ENCODE data around the gene LMO4.

Gene LMO4

DNA sequence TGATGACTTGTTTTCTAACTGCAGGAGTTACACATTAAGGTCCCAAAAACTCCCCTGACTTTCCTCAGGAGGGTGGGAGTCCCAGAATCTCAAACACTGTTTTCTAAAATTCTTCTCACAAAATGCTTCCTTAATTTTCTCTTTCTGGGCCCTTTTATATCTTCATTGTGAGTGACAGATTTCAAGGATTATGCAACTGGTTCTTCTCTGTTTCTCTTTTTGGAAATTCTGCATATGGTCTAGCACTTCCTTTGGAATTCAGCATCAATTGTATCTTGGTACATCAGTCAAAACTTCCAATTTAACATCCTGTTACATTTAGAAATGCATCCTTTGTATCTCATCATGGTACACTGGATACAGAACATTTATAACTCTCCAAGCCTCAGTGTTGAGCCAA, 59.7 kb downstream of the LMO4 start:
- H3K9me3 ChIP-seq (ENCODE audit: control insufficient read depth, low read length): no peaks in the 10 kb centered on the region
- H3K4me3 ChIP-seq (ENCODE audit: insufficient read depth, low read depth, low read length): no peak overlapping the region
- no peak overlapping the region for H3K27ac ChIP-seq (ENCODE audit: insufficient read depth, low read depth, low read length, poor library complexity, severe bottlenecking)
- no peaks in the 10 kb centered on the region for H3K27me3 ChIP-seq (ENCODE audit: control insufficient read depth, insufficient read depth, low read length, poor library complexity, severe bottlenecking)
- H3K4me1 ChIP-seq (ENCODE audit: control insufficient read depth, insufficient read depth, low read length): no peaks in the 10 kb centered on the region
- no peaks in the 10 kb centered on the region for H3K36me3 ChIP-seq (ENCODE audit: control insufficient read depth, insufficient read depth, low read length)

DNA sequence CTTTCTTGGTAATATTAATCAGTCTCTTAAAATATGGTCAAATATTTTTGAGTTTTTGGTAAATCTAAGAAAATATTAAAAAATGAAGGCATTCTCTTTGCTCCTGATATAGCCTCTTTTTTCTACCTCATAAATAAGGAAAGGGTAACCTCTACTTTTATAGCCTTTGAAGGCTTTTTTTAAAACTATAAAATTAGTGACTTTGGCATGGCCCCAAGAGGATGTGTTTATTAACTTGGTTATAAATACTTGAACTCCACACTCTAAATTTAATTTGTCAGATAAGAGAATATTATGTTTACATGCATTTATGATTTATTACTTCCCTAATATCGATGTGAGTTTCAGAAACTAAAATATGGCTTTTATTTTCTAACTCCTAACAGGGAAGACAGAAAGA, 60.3 kb downstream of the LMO4 start:
- Histone ChIP-seq H3K4me1 (ENCODE audit: control insufficient read depth, insufficient read depth, low read length) (no peaks in the 10 kb centered on the region), H3K36me3 (ENCODE audit: control insufficient read depth, insufficient read depth, low read length) (no peaks in the 10 kb centered on the region), H3K27me3 (ENCODE audit: control insufficient read depth, insufficient read depth, low read length, poor library complexity, severe bottlenecking) (no peaks in the 10 kb centered on the region), H3K4me3 (ENCODE audit: insufficient read depth, low read depth, low read length) (no peak overlapping the region), H3K27ac (ENCODE audit: insufficient read depth, low read depth, low read length, poor library complexity, severe bottlenecking) (no peak overlapping the region), H3K9me3 (ENCODE audit: control insufficient read depth, low read length) (no peaks in the 10 kb centered on the region)
- WGBS, 2 experiments: no CpG with 5 or more reads among the region's 1 CpG

- H3K4me3 ChIP-seq (ENCODE audit: insufficient read depth, low read depth, low read length): no peak overlapping the region
- WGBS, 2 experiments: 88 to 93% methylated on average over 3 of the region's 3 CpGs
- no peaks in the 10 kb centered on the region for H3K4me1 ChIP-seq (ENCODE audit: control insufficient read depth, insufficient read depth, low read length)
- no peaks in the 10 kb centered on the region for H3K27me3 ChIP-seq (ENCODE audit: control insufficient read depth, insufficient read depth, low read length, poor library complexity, severe bottlenecking)
- no peak overlapping the region for H3K27ac ChIP-seq (ENCODE audit: insufficient read depth, low read depth, low read length, poor library complexity, severe bottlenecking)
- H3K36me3 ChIP-seq (ENCODE audit: control insufficient read depth, insufficient read depth, low read length): no peaks in the 10 kb centered on the region
- H3K9me3 ChIP-seq (ENCODE audit: control insufficient read depth, low read length): no peaks in the 10 kb centered on the region
Measured at GRCh38 chr1:87389546-87389945, 60.9 kb downstream of the LMO4 start.

- Histone ChIP-seq H3K4me3 (ENCODE audit: insufficient read depth, low read depth, low read length) (no peak overlapping the region), H3K4me1 (ENCODE audit: control insufficient read depth, insufficient read depth, low read length) (no peaks in the 10 kb centered on the region), H3K27me3 (ENCODE audit: control insufficient read depth, insufficient read depth, low read length, poor library complexity, severe bottlenecking) (no peaks in the 10 kb centered on the region), H3K36me3 (ENCODE audit: control insufficient read depth, insufficient read depth, low read length) (no peaks in the 10 kb centered on the region), H3K27ac (ENCODE audit: insufficient read depth, low read depth, low read length, poor library complexity, severe bottlenecking) (no peak overlapping the region), H3K9me3 (ENCODE audit: control insufficient read depth, low read length) (no peaks in the 10 kb centered on the region)
- WGBS, 2 experiments: 92 to 93% methylated on average over 7 of the region's 7 CpGs
Measured at GRCh38 chr1:87392248-87393192, 63.8 kb downstream of the LMO4 start.

- Histone ChIP-seq H3K27ac (ENCODE audit: insufficient read depth, low read depth, low read length, poor library complexity, severe bottlenecking) (no peak overlapping the region), H3K4me3 (ENCODE audit: insufficient read depth, low read depth, low read length) (no peak overlapping the region), H3K36me3 (ENCODE audit: control insufficient read depth, insufficient read depth, low read length) (no peaks in the 10 kb centered on the region), H3K9me3 (ENCODE audit: control insufficient read depth, low read length) (no peaks in the 10 kb centered on the region), H3K27me3 (ENCODE audit: control insufficient read depth, insufficient read depth, low read length, poor library complexity, severe bottlenecking) (no peaks in the 10 kb centered on the region), H3K4me1 (ENCODE audit: control insufficient read depth, insufficient read depth, low read length) (no peaks in the 10 kb centered on the region)
- 96 to 98% methylated on average over 2 to 3 of the region's 3 CpGs for WGBS, 2 experiments
Measured at GRCh38 chr1:87393445-87394085, 64.9 kb downstream of the LMO4 start.

GRCh38 chr1:87394513-87394912, 65.8 kb downstream of the LMO4 start:
- no peak overlapping the region for H3K27ac ChIP-seq (ENCODE audit: insufficient read depth, low read depth, low read length, poor library complexity, severe bottlenecking)
- H3K4me1 ChIP-seq (ENCODE audit: control insufficient read depth, insufficient read depth, low read length): peaks cover 5% of the 10 kb centered on the region
- no peaks in the 10 kb centered on the region for H3K9me3 ChIP-seq (ENCODE audit: control insufficient read depth, low read length)
- H3K36me3 ChIP-seq (ENCODE audit: control insufficient read depth, insufficient read depth, low read length): no peaks in the 10 kb centered on the region
- no peak overlapping the region for H3K4me3 ChIP-seq (ENCODE audit: insufficient read depth, low read depth, low read length)
- H3K27me3 ChIP-seq (ENCODE audit: control insufficient read depth, insufficient read depth, low read length, poor library complexity, severe bottlenecking): no peaks in the 10 kb centered on the region
- 85 to 89% methylated on average over 9 of the region's 9 CpGs for WGBS, 2 experiments

GRCh38 chr1:87394982-87395381, 66.3 kb downstream of the LMO4 start:
- no peak overlapping the region for H3K27ac ChIP-seq (ENCODE audit: insufficient read depth, low read depth, low read length, poor library complexity, severe bottlenecking)
- 96 to 100% methylated on average over 2 of the region's 2 CpGs for WGBS, 2 experiments

More at GRCh38 chr1:87394982-87395381, 66.3 kb downstream of the LMO4 start:
- Histone ChIP-seq H3K4me3 (ENCODE audit: insufficient read depth, low read depth, low read length) (no peak overlapping the region), H3K9me3 (ENCODE audit: control insufficient read depth, low read length) (no peaks in the 10 kb centered on the region), H3K4me1 (ENCODE audit: control insufficient read depth, insufficient read depth, low read length) (peaks cover 6% of the 10 kb centered on the region), H3K27me3 (ENCODE audit: control insufficient read depth, insufficient read depth, low read length, poor library complexity, severe bottlenecking) (no peaks in the 10 kb centered on the region), H3K36me3 (ENCODE audit: control insufficient read depth, insufficient read depth, low read length) (no peaks in the 10 kb centered on the region)
